ENCODE data around the gene MAGI1.

The MAGI1 gene

GRCh38 chr3:65908588-65908987 is 130.1 kb downstream of the MAGI1 start:
- Histone ChIP-seq H3K9me3 (ENCODE audit: insufficient read depth, low read depth, low read length) (no peaks in the 10 kb centered on the region), H3K79me2 (ENCODE audit: insufficient read depth, low read length) (no peaks in the 10 kb centered on the region), H3K4me1 (ENCODE audit: insufficient read depth, low read length, poor library complexity, severe bottlenecking) (no peaks in the 10 kb centered on the region)

GRCh38 chr3:65907232-65908130 is 131.2 kb downstream of the MAGI1 start:
- H3K36me3 ChIP-seq (ENCODE audit: insufficient read depth, low read length) = no peaks in the 10 kb centered on the region
- H3K9me2 ChIP-seq (replicated peaks; ENCODE audit: low read depth, low read length) = no peaks in the 10 kb centered on the region
- no peaks in the 10 kb centered on the region for H4K20me1 ChIP-seq (ENCODE audit: insufficient read depth, low read length, poor library complexity, severe bottlenecking)
- no peaks in the 10 kb centered on the region for H3K79me2 ChIP-seq (ENCODE audit: insufficient read depth, low read length)
- H3K27me3 ChIP-seq (ENCODE audit: insufficient read depth, low read length, poor library complexity, severe bottlenecking) = no peaks in the 10 kb centered on the region
- H3K9ac ChIP-seq (ENCODE audit: low read depth, low read length, poor library complexity, severe bottlenecking) = no peak overlapping the region
- no peaks in the 10 kb centered on the region for H3F3A ChIP-seq (ENCODE audit: low read depth)
- H2AFZ ChIP-seq (ENCODE audit: low read length) = no peak overlapping the region
- TF ChIP-seq EZH2phosphoT487 (IDR thresholded peaks at IDR 0.05; ENCODE audit: borderline replicate concordance) (no peak), CTCF (conservative IDR thresholded peaks at IDR 0.05; ENCODE audit: low read length) (peak; percentile 46)
- no peaks in the 10 kb centered on the region for H3K9me3 ChIP-seq (ENCODE audit: insufficient read depth, low read depth, low read length)
- no peaks in the 10 kb centered on the region for H3K4me1 ChIP-seq (ENCODE audit: insufficient read depth, low read length, poor library complexity, severe bottlenecking)
- no peak overlapping the region for H3K4me3 ChIP-seq (ENCODE audit: low read length, poor library complexity, severe bottlenecking)
- no peak overlapping the region for H3K4me2 ChIP-seq (ENCODE audit: low read depth, low read length, poor library complexity, severe bottlenecking)

More at GRCh38 chr3:65908588-65908987, 130.1 kb downstream of the MAGI1 start:
- no peaks in the 10 kb centered on the region for H3K27me3 ChIP-seq (ENCODE audit: insufficient read depth, low read length, poor library complexity, severe bottlenecking)
- H3K36me3 ChIP-seq (ENCODE audit: insufficient read depth, low read length) = no peaks in the 10 kb centered on the region
- H3K9ac ChIP-seq (ENCODE audit: low read depth, low read length, poor library complexity, severe bottlenecking) = no peak overlapping the region
- H3K4me3 ChIP-seq (ENCODE audit: low read length, poor library complexity, severe bottlenecking) = no peak overlapping the region
- no peaks in the 10 kb centered on the region for H3F3A ChIP-seq (ENCODE audit: low read depth)
- TF ChIP-seq EZH2phosphoT487 (IDR thresholded peaks at IDR 0.05; ENCODE audit: borderline replicate concordance) (no peak), CTCF (conservative IDR thresholded peaks at IDR 0.05; ENCODE audit: low read length) (no peak)
- no peaks in the 10 kb centered on the region for H4K20me1 ChIP-seq (ENCODE audit: insufficient read depth, low read length, poor library complexity, severe bottlenecking)
- no peak overlapping the region for H2AFZ ChIP-seq (ENCODE audit: low read length)
- no peaks in the 10 kb centered on the region for H3K9me2 ChIP-seq (replicated peaks; ENCODE audit: low read depth, low read length)
- H3K4me2 ChIP-seq (ENCODE audit: low read depth, low read length, poor library complexity, severe bottlenecking) = no peak overlapping the region

- Histone ChIP-seq H3K4me1 (ENCODE audit: insufficient read depth, low read length, poor library complexity, severe bottlenecking) (no peaks in the 10 kb centered on the region), H3K9ac (ENCODE audit: low read depth, low read length, poor library complexity, severe bottlenecking) (no peak overlapping the region), H3K4me3 (ENCODE audit: low read length, poor library complexity, severe bottlenecking) (no peak overlapping the region), H3K27me3 (ENCODE audit: insufficient read depth, low read length, poor library complexity, severe bottlenecking) (no peaks in the 10 kb centered on the region), H3K4me2 (ENCODE audit: low read depth, low read length, poor library complexity, severe bottlenecking) (no peak overlapping the region), H3K9me2 (replicated peaks; ENCODE audit: low read depth, low read length) (no peaks in the 10 kb centered on the region), H3K79me2 (ENCODE audit: insufficient read depth, low read length) (no peaks in the 10 kb centered on the region), H4K20me1 (ENCODE audit: insufficient read depth, low read length, poor library complexity, severe bottlenecking) (no peaks in the 10 kb centered on the region), H3F3A (ENCODE audit: low read depth) (no peaks in the 10 kb centered on the region), H3K9me3 (ENCODE audit: insufficient read depth, low read depth, low read length) (no peaks in the 10 kb centered on the region), H3K36me3 (ENCODE audit: insufficient read depth, low read length) (no peaks in the 10 kb centered on the region), H2AFZ (ENCODE audit: low read length) (no peak overlapping the region)
- TF ChIP-seq EZH2phosphoT487 (IDR thresholded peaks at IDR 0.05; ENCODE audit: borderline replicate concordance) = no peak
- TF ChIP-seq CTCF (conservative IDR thresholded peaks at IDR 0.05; ENCODE audit: low read length) = no peak
Observed at GRCh38 chr3:65905771-65906170, 132.9 kb downstream of the MAGI1 start.

All from Loucy (cell line).